K562 (cell line): ENCODE results near the gene TTYH2. TPM values are rescaled to one million over a fixed set of nuclear protein-coding genes. Genes with fewer than 3 reads are reported as not detected.

Experiments used
- ARID3B ChIP-seq: fragments of 250-450 bp; sonication (Bioruptor Pico); IDR thresholded peaks from 2 replicates; pipeline ENCODE4 v1.4.0; 2020; ENCODE audit warnings: borderline replicate concordance
- ATF6 ChIP-seq: sonication (generic); formaldehyde crosslinking; IDR thresholded peaks from 2 replicates; pipeline ENCODE4 v1.4.0; 2020; ENCODE audit warnings: mild to moderate bottlenecking, missing genetic modification reagents
- CHD2 ChIP-seq: IDR thresholded peaks from 2 replicates; pipeline ENCODE4 v1.6.1; 2011; ENCODE audit warnings: low read depth, low read length
- CREB1 ChIP-seq, 2 experiments: sonication (generic) in 1 of 2; formaldehyde crosslinking in 1 of 2; IDR thresholded peaks; 2 replicates each; pipeline versions ENCODE4 v1.6.1 to v1.8.0; 2012 to 2022; ENCODE audit warnings: inconsistent platforms in 1 of 2, mild to moderate bottlenecking in 1 of 2, missing genetic modification reagents in 1 of 2, moderate library complexity in 1 of 2
- DPF2 ChIP-seq: fragments of 450-650 bp; IDR thresholded peaks from 2 replicates; pipeline ENCODE4 v1.6.1; 2016
- ETS1 ChIP-seq: conservative IDR thresholded peaks from 2 replicates; pipeline ENCODE4 v1.6.1; 2011; ENCODE audit warnings: low read depth, mild to moderate bottlenecking, low read length; ENCODE audit not compliant: control insufficient read depth
- HNRNPH1 ChIP-seq: fragments of 200-400 bp; formaldehyde crosslinking; optimal IDR thresholded peaks from 2 replicates; pipeline ENCODE3; 2017; ENCODE audit warnings: low read depth, mild to moderate bottlenecking, low read length, moderate library complexity
- HNRNPUL1 ChIP-seq: fragments of 200-400 bp; formaldehyde crosslinking; IDR thresholded peaks from 2 replicates; pipeline ENCODE4 v1.6.1; 2017; ENCODE audit warnings: low read length
- IFI16 ChIP-seq: fragments of 250-450 bp; sonication (Bioruptor Pico); IDR thresholded peaks from 2 replicates; pipeline ENCODE4 v2.1.2; 2022; ENCODE audit warnings: mild to moderate bottlenecking, inconsistent platforms
- IRF2 ChIP-seq: sonication (generic); formaldehyde crosslinking; IDR thresholded peaks from 2 replicates; pipeline ENCODE4 v1.8.1; 2022; ENCODE audit warnings: mild to moderate bottlenecking, missing genetic modification reagents
- KAT7 ChIP-seq: sonication (generic); formaldehyde crosslinking; IDR thresholded peaks from 2 replicates; pipeline ENCODE4 v1.8.0; 2022; ENCODE audit warnings: missing genetic modification reagents, mild to moderate bottlenecking, borderline replicate concordance
- KDM2B ChIP-seq: fragments of 250-450 bp; sonication (Bioruptor Pico); IDR thresholded peaks from 2 replicates; pipeline ENCODE4 v1.8.0; 2021; ENCODE audit warnings: mild to moderate bottlenecking, moderate library complexity
- KDM4B ChIP-seq, 2 experiments: fragments of 450-650 bp in 1 of 2; sonication (generic) in 1 of 2; IDR thresholded peaks; 2 replicates each; pipeline ENCODE4 v1.6.1; 2016 to 2017; ENCODE audit warnings: borderline replicate concordance in 2 of 2, antibody characterized with exemption in 1 of 2, low read depth in 1 of 2, mild to moderate bottlenecking in 1 of 2
- MXD1 ChIP-seq: fragments of 250-450 bp; sonication (Bioruptor Pico); IDR thresholded peaks from 2 replicates; pipeline ENCODE4 v1.8.0; 2021; ENCODE audit warnings: borderline replicate concordance, mild to moderate bottlenecking, moderate library complexity; ENCODE audit not compliant: poor library complexity, severe bottlenecking
- SMARCA5 ChIP-seq: fragments of 450-650 bp; IDR thresholded peaks from 2 replicates; pipeline ENCODE4 v1.6.1; 2016
- SPI1 ChIP-seq: IDR thresholded peaks from 2 replicates; pipeline ENCODE4 v1.6.1; 2011; ENCODE audit warnings: low read depth, low read length, control low read depth, borderline replicate concordance
- TARDBP ChIP-seq: fragments of 450-650 bp; IDR thresholded peaks from 2 replicates; pipeline ENCODE4 v1.6.1; 2016
- ZNF121 ChIP-seq: sonication (generic); formaldehyde crosslinking; conservative IDR thresholded peaks from 2 replicates; pipeline ENCODE4 v1.8.0; 2022; ENCODE audit warnings: missing genetic modification reagents
- ZNF584 ChIP-seq: fragments of 200-800 bp; sonication (Bioruptor generic); IDR thresholded peaks from 2 replicates; pipeline ENCODE4 v1.6.1; 2016; ENCODE audit warnings: low read depth, mild to moderate bottlenecking, missing genetic modification characterization, missing compliant biosample characterization
- ZNF699 ChIP-seq: fragments of 250-450 bp; sonication (Bioruptor Pico); IDR thresholded peaks from 2 replicates; pipeline ENCODE4 v1.8.0; 2021; ENCODE audit warnings: mild to moderate bottlenecking, moderate library complexity; ENCODE audit not compliant: insufficient replicate concordance
- ZNF76 ChIP-seq: fragments of 250-450 bp; sonication (Bioruptor Pico); IDR thresholded peaks from 2 replicates; pipeline ENCODE4 v1.4.0; 2020; ENCODE audit warnings: mild to moderate bottlenecking, moderate library complexity, borderline replicate concordance
- polyA plus RNA-seq, 8 experiments: library from polyadenylated mRNA; depleted of rRNA in 4 of 8; stranded (reverse) in 5 of 8; unstranded in 3 of 8; fragments of >200 nt; fragmentation: Nextera tagmentation in 2 of 8; fragmentation: Illumina TruSeq in 1 of 8; extraction: Ambion mirVana in 2 of 8; extraction: Trizol in 1 of 8; gene quantifications; 2 replicates each; pipeline versions ENCODE4 v1.2.1 to v1.2.3, GENCODE V29; 2011 to 2014; ENCODE audit warnings: inconsistent platforms in 1 of 8, missing spikeins in 1 of 8
- total RNA-seq, 7 experiments: library from RNA; depleted of rRNA in 6 of 7; stranded (reverse); fragments of >200 nt in 6 of 7; fragmentation: Illumina TruSeq in 2 of 7; extraction: Trizol in 2 of 7; gene quantifications; 2 replicates each; pipeline versions ENCODE4 v1.2.1 to v1.2.3, GENCODE V29; 2011 to 2021; ENCODE audit warnings: low replicate concordance in 1 of 7

Gene TTYH2
- total and polyA plus RNA-seq, 9 of the 15 experiments (the other 6 are each of a cell fraction or from before 2014, with no cell fraction given), result 0.03 to 2.0 (median 0.91) TPM

GRCh38 chr17:74295625-74296547 lies 82.5 kb downstream of the TTYH2 start (continued):
- no peak for TF ChIP-seq SMARCA5
- no peak for TF ChIP-seq SPI1
- no peak for TF ChIP-seq HNRNPUL1
- TF ChIP-seq KDM2B (CRISPR knock-in tag), result no peak
- no peak for TF ChIP-seq ETS1
- TF ChIP-seq ARID3B, result 0 out of 2 replicates have a peak, but pooled peaks have one; percentile 31
- peak; percentile 27; the same call in 1 of the 2 replicates for TF ChIP-seq ZNF121
- TF ChIP-seq TARDBP, result no peak
- no peak for TF ChIP-seq MXD1 (CRISPR knock-in tag)
- no peak; the same call in 1 of the 2 replicates for TF ChIP-seq KAT7 (CRISPR knock-in tag)
- TF ChIP-seq CHD2, result no peak
- TF ChIP-seq DPF2, result peak; percentile 65
- TF ChIP-seq IRF2 (CRISPR knock-in tag), result no peak
- no peak for TF ChIP-seq ZNF699 (CRISPR knock-in tag)
- no peak for TF ChIP-seq IFI16 (CRISPR knock-in tag)
- no peak; the same call in 1 of the 2 replicates for TF ChIP-seq ZNF584
- no peak for TF ChIP-seq ZNF76 (CRISPR knock-in tag)
- no peak for TF ChIP-seq HNRNPH1
- TF ChIP-seq CREB1 (IDR thresholded peaks at IDR 0.05), result 0 out of 2 replicates have a peak, but pooled peaks have one; percentile 12
- no peak for TF ChIP-seq CREB1 (CRISPR knock-in tag; IDR thresholded peaks at IDR 0.05)
- no peak for TF ChIP-seq KDM4B (IDR thresholded peaks at IDR 0.05; ENCODE audit: borderline replicate concordance in 2 of 2, low read depth in 1 of 2)
- no peak for TF ChIP-seq ATF6 (CRISPR knock-in tag)
